Hepatocyte (in vitro differentiated cells): Measurements from ENCODE around the gene LPP.

Experiments
- EZH2 ChIP-seq: fragments of 200-600 bp; sonication (generic); IDR thresholded peaks from 2 replicates; pipeline ENCODE4 v1.6.1; 2016; ENCODE audit warnings: antibody characterized with exemption, mild to moderate bottlenecking, borderline replicate concordance
- EZH2phosphoT487 ChIP-seq: fragments of 200-600 bp; sonication (generic); IDR thresholded peaks from one replicate; pipeline ENCODE4 v1.6.1; 2018; ENCODE audit warnings: antibody characterized with exemption, mild to moderate bottlenecking, low read depth, moderate library complexity; ENCODE audit not compliant: unreplicated experiment, severe bottlenecking
- TF ChIP-seq, protein P1 (sequence below): fragments of 200-600 bp; sonication (generic); IDR thresholded peaks from 2 replicates; pipeline ENCODE4 v1.5.1; 2016; ENCODE audit warnings: antibody characterized with exemption, mild to moderate bottlenecking; ENCODE audit not compliant: poor library complexity

DNA sequence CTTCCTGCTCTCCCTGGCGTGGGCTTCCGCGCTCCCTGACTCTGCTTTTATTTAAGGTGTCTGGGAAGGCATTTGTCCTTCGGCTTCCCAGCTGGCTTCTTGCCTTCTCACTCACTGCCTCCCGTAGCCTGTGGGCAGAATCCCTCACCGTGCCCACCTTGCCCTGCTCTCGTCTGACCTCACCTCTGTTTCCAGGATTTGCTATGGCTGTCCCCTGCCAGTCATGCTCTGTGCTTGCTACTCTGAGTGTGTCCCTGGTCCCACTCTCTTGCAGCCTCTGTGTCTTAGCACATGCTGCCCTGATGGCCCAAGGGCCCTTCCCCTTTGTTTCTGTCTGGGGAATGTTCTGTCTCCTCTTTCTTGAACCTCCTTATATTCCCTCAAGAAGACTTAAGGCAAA lies 26.2 kb downstream of the LPP start:
- TF ChIP-seq, protein P1, sequence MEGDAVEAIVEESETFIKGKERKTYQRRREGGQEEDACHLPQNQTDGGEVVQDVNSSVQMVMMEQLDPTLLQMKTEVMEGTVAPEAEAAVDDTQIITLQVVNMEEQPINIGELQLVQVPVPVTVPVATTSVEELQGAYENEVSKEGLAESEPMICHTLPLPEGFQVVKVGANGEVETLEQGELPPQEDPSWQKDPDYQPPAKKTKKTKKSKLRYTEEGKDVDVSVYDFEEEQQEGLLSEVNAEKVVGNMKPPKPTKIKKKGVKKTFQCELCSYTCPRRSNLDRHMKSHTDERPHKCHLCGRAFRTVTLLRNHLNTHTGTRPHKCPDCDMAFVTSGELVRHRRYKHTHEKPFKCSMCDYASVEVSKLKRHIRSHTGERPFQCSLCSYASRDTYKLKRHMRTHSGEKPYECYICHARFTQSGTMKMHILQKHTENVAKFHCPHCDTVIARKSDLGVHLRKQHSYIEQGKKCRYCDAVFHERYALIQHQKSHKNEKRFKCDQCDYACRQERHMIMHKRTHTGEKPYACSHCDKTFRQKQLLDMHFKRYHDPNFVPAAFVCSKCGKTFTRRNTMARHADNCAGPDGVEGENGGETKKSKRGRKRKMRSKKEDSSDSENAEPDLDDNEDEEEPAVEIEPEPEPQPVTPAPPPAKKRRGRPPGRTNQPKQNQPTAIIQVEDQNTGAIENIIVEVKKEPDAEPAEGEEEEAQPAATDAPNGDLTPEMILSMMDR, result no peak
- TF ChIP-seq EZH2phosphoT487 (no peak), EZH2 (no peak)
